OCI-LY7 (cell line): ENCODE data around the gene GMPPA. TPM values are rescaled to one million over a fixed set of nuclear protein-coding genes. Genes with fewer than 3 reads are reported as not detected.

ENCODE experiments used
- BruUV-seq: library from RNA; stranded (reverse); fragments of 400-500 nt; replicated peaks from 2 replicates; lab custom pipeline; 2021; lab: Mats Ljungman, UMichigan
- CTCF ChIA-PET: fragments of 300-600 bp; sonication (Branson Sonifier 250); formaldehyde crosslinking; loops from one replicate; lab custom pipeline; 2022; ENCODE audit warnings: antibody characterized with exemption; ENCODE audit not compliant: unreplicated experiment; lab: Charles Lee
- POLR2A ChIA-PET: fragments of 300-600 bp; sonication (Branson Sonifier 250); formaldehyde crosslinking; loops from one replicate; lab custom pipeline; 2022; ENCODE audit warnings: antibody characterized with exemption; lab: Charles Lee
- DNase-seq: peaks from one replicate; pipeline ENCODE4 v3.0.0-alpha.2; 2015; ENCODE audit warnings: low spot score
- H2AFZ ChIP-seq: fragments of 200-600 bp; sonication (generic), shearing (Covaris generic); 2 replicates; pipeline ENCODE4 v1.6.1; 2014; ENCODE audit warnings: mild to moderate bottlenecking, antibody characterized with exemption, low read length, moderate library complexity
- H3K27ac ChIP-seq: fragments of 200-600 bp; sonication (generic); 2 replicates; pipeline ENCODE4 v1.5.1; 2014; ENCODE audit warnings: mixed run types, low read depth, mild to moderate bottlenecking, moderate library complexity, low read length, inconsistent platforms; ENCODE audit not compliant: poor library complexity, severe bottlenecking
- H3K36me3 ChIP-seq: fragments of 200-600 bp; sonication (generic); 2 replicates; pipeline ENCODE4 v1.6.1; 2014; ENCODE audit warnings: mild to moderate bottlenecking, antibody characterized with exemption, low read length, moderate library complexity, mixed read lengths; ENCODE audit not compliant: insufficient read depth
- H3K4me1 ChIP-seq: fragments of 200-600 bp; sonication (generic); 2 replicates; pipeline ENCODE4 v1.5.1; 2014; ENCODE audit warnings: mild to moderate bottlenecking, low read length; ENCODE audit not compliant: insufficient read depth, poor library complexity, severe bottlenecking
- H3K4me2 ChIP-seq: fragments of 200-600 bp; sonication (generic); 2 replicates; pipeline ENCODE4 v1.6.1; 2014; ENCODE audit warnings: mild to moderate bottlenecking, low read length
- H3K4me3 ChIP-seq: fragments of 200-600 bp; sonication (generic); 2 replicates; pipeline ENCODE4 v1.5.1; 2014; ENCODE audit warnings: mild to moderate bottlenecking, low read depth, low read length; ENCODE audit not compliant: poor library complexity, severe bottlenecking
- H3K79me2 ChIP-seq: fragments of 200-600 bp; sonication (generic); 2 replicates; pipeline ENCODE4 v1.6.1; 2016; ENCODE audit warnings: low read depth, mild to moderate bottlenecking, low read length, moderate library complexity, mixed read lengths; ENCODE audit not compliant: insufficient read depth
- H3K9me2 ChIP-seq: fragments of 200-600 bp; sonication (generic); 2 replicates; pipeline ENCODE4 v1.6.1; 2016; ENCODE audit warnings: mild to moderate bottlenecking, low read length, mixed read lengths; ENCODE audit not compliant: insufficient read depth
- H3K9me3 ChIP-seq: fragments of 200-600 bp; sonication (generic); 2 replicates; pipeline ENCODE4 v1.6.1; 2014; ENCODE audit warnings: mild to moderate bottlenecking, mixed run types, low read length, mixed read lengths
- H4K20me1 ChIP-seq: fragments of 200-600 bp; sonication (generic); 2 replicates; pipeline ENCODE4 v1.6.1; 2014; ENCODE audit warnings: mild to moderate bottlenecking, antibody characterized with exemption, low read length, moderate library complexity, mixed read lengths; ENCODE audit not compliant: insufficient read depth
- CTCF ChIP-seq: fragments of 200-600 bp; sonication (generic); conservative IDR thresholded peaks from 2 replicates; pipeline ENCODE4 v1.5.1; 2014; ENCODE audit warnings: mild to moderate bottlenecking, antibody characterized with exemption, low read length, moderate library complexity, mixed read lengths
- EZH2phosphoT487 ChIP-seq: fragments of 200-600 bp; sonication (generic); IDR thresholded peaks from 2 replicates; pipeline ENCODE4 v1.6.1; 2018; ENCODE audit warnings: low read depth, borderline replicate concordance, mild to moderate bottlenecking, mixed run types, antibody characterized with exemption, low read length, moderate library complexity, mixed read lengths
- intact Hi-C: fragments of 100-400 bp; cut with micrococcal nuclease; formaldehyde crosslinking; loops from one replicate; pipeline ENCODE4 v1.10.0; 2022; ENCODE audit not compliant: unreplicated experiment
- total RNA-seq, 2 experiments: library from RNA; depleted of rRNA in 1 of 2; stranded (reverse); fragments of >200 nt in 1 of 2; shearing (Covaris generic) in 1 of 2; gene quantifications; 2 replicates each; pipeline ENCODE4 v1.2.3, GENCODE V29; 2014 to 2022

Gene GMPPA
- total RNA-seq, 2 experiments from 2014 or later = 28.4 to 46.4 TPM

- Histone ChIP-seq H3K4me2 (no peak overlapping the region), H3K4me3 (no peak overlapping the region), H3K9me3 (no peaks in the 10 kb centered on the region), H3K79me2 (no peaks in the 10 kb centered on the region), H3K9me2 (no peaks in the 10 kb centered on the region), H4K20me1 (no peaks in the 10 kb centered on the region), H3K27ac (no peak overlapping the region), H3K36me3 (0 out of 2 replicates have a peak, but pooled peaks cover 11% of the 10 kb centered on the region), H2AFZ (no peak overlapping the region), H3K4me1 (no peaks in the 10 kb centered on the region)
- CTCF ChIA-PET = no interaction called here
- POLR2A ChIA-PET = interaction anchor here (0.7 kb wide), 1 partner anchor 763 kb away, joined by 5 read pairs; no protein-coding TSS in a partner anchor
- no TSS peak for BruUV-seq
- intact Hi-C loops = no loop called here
- TF ChIP-seq CTCF = no peak
- no peak for TF ChIP-seq EZH2phosphoT487
- no peak for DNase-seq
Measured at GRCh38 chr2:219533930-219534661, 35.4 kb downstream of the GMPPA start.

GRCh38 chr2:219536425-219536824, 37.7 kb downstream of the GMPPA start:
- Histone ChIP-seq H3K4me3 (no peak overlapping the region), H3K9me3 (no peaks in the 10 kb centered on the region), H3K27ac (no peak overlapping the region), H2AFZ (no peak overlapping the region), H3K4me1 (no peaks in the 10 kb centered on the region), H3K79me2 (no peaks in the 10 kb centered on the region), H3K9me2 (no peaks in the 10 kb centered on the region), H3K4me2 (no peak overlapping the region), H4K20me1 (0 out of 2 replicates have a peak, but pooled peaks cover 5% of the 10 kb centered on the region), H3K36me3 (peaks cover 21% of the 10 kb centered on the region)
- intact Hi-C loops = no loop called here
- DNase-seq = no peak
- POLR2A ChIA-PET = no interaction called here
- CTCF ChIA-PET = interaction anchor here (0.6 kb wide), 1 partner anchor 10 kb away, joined by 3 read pairs; no protein-coding TSS in a partner anchor
- TF ChIP-seq EZH2phosphoT487 (no peak), CTCF (no peak)
- no TSS peak for BruUV-seq

- POLR2A ChIA-PET = no interaction called here
- Histone ChIP-seq H3K36me3 (peaks cover 24% of the 10 kb centered on the region), H3K9me2 (no peaks in the 10 kb centered on the region), H3K4me3 (no peak overlapping the region), H3K4me1 (no peaks in the 10 kb centered on the region), H3K27ac (no peak overlapping the region), H3K4me2 (no peak overlapping the region), H4K20me1 (0 out of 2 replicates have a peak, but pooled peaks cover 5% of the 10 kb centered on the region), H2AFZ (no peak overlapping the region), H3K79me2 (0 out of 2 replicates have a peak, but pooled peaks cover under 1% of the 10 kb centered on the region), H3K9me3 (no peaks in the 10 kb centered on the region)
- intact Hi-C loops = no loop called here
- TF ChIP-seq EZH2phosphoT487 (no peak), CTCF (no peak)
- DNase-seq = no peak
- CTCF ChIA-PET = no interaction called here
- BruUV-seq = no TSS peak
Measured at GRCh38 chr2:219536967-219537366, 38.3 kb downstream of the GMPPA start.
